LNCAP (cell line): ENCODE data around the gene SPOCD1.

Source experiments
- TF ChIP-seq, protein P1 (sequence below): fragments of 450-650 bp; IDR thresholded peaks from 2 replicates; pipeline ENCODE4 v1.5.1; 2017; ENCODE audit warnings: mild to moderate bottlenecking

SPOCD1 gene

DNA sequence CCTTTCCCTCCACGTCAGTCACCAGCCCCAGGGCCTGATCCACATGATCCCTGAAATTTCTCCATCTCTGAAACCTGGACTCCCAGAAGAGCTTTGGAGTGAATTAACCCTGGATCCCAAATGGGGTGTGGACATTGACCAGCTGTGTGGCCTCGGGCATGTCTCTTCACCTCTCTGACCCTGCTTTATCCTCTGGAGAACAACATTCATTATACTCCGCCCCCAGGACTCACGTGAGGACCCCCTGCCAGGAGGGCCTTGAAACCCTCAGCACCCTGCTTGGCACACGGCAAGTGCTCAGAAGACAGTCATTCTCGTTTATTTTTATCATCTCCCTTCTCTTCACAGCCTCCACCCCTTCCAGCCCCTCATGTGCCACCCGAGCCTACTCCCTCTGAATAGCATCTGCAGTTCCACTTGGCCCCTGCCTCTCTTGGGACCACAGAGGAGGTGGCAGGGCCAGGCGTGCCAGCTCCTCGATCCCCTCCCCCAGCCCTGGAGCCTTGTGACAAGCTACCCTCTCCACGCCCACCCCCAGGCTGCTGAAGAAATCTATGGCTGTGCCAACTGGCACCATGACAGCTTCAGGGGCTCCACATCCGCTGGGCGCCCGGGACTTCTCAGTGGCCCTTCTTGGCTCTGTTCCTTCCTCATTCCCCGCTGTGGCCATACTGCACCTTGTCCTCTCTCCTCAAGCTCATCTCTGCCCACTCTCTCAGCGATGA is 69.7 kb downstream of the SPOCD1 start:
- TF ChIP-seq, protein P1, sequence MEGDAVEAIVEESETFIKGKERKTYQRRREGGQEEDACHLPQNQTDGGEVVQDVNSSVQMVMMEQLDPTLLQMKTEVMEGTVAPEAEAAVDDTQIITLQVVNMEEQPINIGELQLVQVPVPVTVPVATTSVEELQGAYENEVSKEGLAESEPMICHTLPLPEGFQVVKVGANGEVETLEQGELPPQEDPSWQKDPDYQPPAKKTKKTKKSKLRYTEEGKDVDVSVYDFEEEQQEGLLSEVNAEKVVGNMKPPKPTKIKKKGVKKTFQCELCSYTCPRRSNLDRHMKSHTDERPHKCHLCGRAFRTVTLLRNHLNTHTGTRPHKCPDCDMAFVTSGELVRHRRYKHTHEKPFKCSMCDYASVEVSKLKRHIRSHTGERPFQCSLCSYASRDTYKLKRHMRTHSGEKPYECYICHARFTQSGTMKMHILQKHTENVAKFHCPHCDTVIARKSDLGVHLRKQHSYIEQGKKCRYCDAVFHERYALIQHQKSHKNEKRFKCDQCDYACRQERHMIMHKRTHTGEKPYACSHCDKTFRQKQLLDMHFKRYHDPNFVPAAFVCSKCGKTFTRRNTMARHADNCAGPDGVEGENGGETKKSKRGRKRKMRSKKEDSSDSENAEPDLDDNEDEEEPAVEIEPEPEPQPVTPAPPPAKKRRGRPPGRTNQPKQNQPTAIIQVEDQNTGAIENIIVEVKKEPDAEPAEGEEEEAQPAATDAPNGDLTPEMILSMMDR: peak; percentile 34

GRCh38 chr1:31745096-31745945 is 70.5 kb downstream of the SPOCD1 start:
- TF ChIP-seq, protein P1: peak; percentile 78

DNA sequence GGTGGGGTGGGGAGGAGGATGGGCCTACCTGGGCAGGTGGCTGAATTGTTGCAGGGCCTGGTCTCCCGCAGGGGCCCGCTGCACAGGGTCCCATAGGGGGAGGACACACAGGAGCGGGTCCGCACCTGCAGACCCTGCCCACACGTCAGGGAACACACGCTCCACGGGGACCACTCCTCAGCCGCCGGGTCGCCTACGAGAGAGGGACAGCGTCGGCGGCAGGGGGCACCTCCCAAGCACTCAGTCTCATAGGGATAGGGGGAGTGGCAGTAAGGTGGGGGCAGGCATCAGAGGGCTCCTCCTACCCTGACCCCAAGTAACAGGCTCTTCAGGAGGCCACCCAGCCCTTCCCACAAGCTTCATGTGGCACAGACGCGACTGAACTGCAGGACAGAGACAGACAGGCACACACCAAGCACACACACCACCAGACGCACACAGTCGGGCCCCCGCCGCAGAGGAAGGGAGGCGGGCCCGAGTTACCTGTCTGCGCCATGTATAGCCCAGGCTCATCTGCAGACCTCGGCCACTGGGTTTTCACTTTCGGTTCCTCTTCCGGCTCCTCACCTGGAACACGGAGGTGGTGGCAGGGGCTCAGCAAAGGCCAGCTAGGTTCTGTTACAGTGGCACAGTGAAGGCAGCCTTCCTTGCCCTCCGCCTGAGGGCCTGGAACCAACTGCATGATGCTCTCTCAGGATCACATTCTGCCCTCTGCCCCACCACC is 71.5 kb downstream of the SPOCD1 start:
- TF ChIP-seq, protein P1: no peak

GRCh38 chr1:31742462-31743212 is 73.2 kb downstream of the SPOCD1 start:
- TF ChIP-seq, protein P1: no peak
